PFSK-1 (cell line): Measurements from ENCODE around the gene MAML2.

Experiments used
- FOXP2 ChIP-seq: optimal IDR thresholded peaks from 2 replicates; pipeline ENCODE3; 2011; ENCODE audit warnings: borderline replicate concordance, control low read depth, inconsistent platforms; ENCODE audit not compliant: insufficient read depth; ENCODE audit errors: extremely low read length, extremely low read depth
- POLR2AphosphoS5 ChIP-seq: IDR thresholded peaks from 2 replicates; pipeline ENCODE4 v1.6.1; 2012; ENCODE audit warnings: low read depth, mild to moderate bottlenecking, control low read depth, low read length, moderate library complexity
- REST ChIP-seq, 2 experiments: IDR thresholded peaks; 2 replicates each; pipeline versions ENCODE4 v1.6.1 to v1.8.0; 2011 to 2012; ENCODE audit warnings: low read depth in 2 of 2, low read length in 2 of 2, control low read depth in 1 of 2, inconsistent platforms in 1 of 2, mild to moderate bottlenecking in 1 of 2, moderate library complexity in 1 of 2; ENCODE audit not compliant: insufficient read depth in 1 of 2
- SIN3A ChIP-seq: IDR thresholded peaks from 2 replicates; pipeline ENCODE4 v1.6.1; 2012; ENCODE audit warnings: mild to moderate bottlenecking, low read length, moderate library complexity, borderline replicate concordance; ENCODE audit not compliant: insufficient read depth
- TAF1 ChIP-seq: IDR thresholded peaks from 2 replicates; pipeline ENCODE4 v1.6.1; 2012; ENCODE audit warnings: low read length, control low read depth, borderline replicate concordance; ENCODE audit not compliant: insufficient read depth

DNA sequence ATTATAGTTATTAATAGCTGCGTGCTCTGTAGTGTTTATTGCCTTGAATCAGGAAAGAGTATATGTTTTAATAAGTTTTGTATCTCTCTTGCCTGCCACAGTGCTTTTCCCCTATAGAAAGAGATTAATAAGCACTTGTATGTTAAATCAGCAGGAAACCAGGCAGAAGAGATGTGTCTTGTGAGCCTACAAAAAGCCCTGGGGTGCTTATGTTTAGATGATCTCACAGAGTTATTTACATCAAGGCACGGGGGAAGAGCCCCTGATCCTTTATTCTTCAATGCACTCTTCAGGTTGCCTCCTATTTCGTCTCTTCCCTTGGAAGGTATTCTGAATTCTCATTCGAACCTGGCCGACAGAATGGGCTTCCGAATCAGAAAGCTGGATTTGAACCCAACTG is 183.0 kb downstream of the MAML2 start:
- TF ChIP-seq POLR2AphosphoS5 (no peak), REST (IDR thresholded peaks at IDR 0.05; ENCODE audit: insufficient read depth in 1 of 2, low read depth in 2 of 2, low read length in 2 of 2) (no peak), TAF1 (no peak), SIN3A (no peak), FOXP2 (no peak)
